Esophagus muscularis mucosa (tissue), 4 donors: Measurements from ENCODE around the gene PTPRT. TPM values are rescaled to one million over a fixed set of nuclear protein-coding genes. Genes with fewer than 3 reads are reported as not detected.

Source experiments
- DNase-seq: peaks from one replicate; pipeline ENCODE4 v3.0.0-alpha.2; 2017; ENCODE audit errors: extremely low spot score
- H3K27ac ChIP-seq, 4 donors: fragments of 200-600 bp; sonication (generic); replicated peaks in 1 of 4; 1 replicate in 3 of 4; 2 replicates in 1 of 4; pipeline ENCODE4 v1.5.1; 2016 to 2019; ENCODE audit warnings: mild to moderate bottlenecking in 1 of 4
- H3K27me3 ChIP-seq, 4 donors: fragments of 200-600 bp; sonication (generic); one replicate each; pipeline versions ENCODE4 v1.5.1 to v1.6.0; 2016 to 2019
- H3K36me3 ChIP-seq, 4 donors: fragments of 200-600 bp; sonication (generic); one replicate each; pipeline ENCODE4 v1.5.1; 2016 to 2019
- H3K4me1 ChIP-seq, 4 donors: fragments of 200-600 bp; sonication (generic); one replicate each; pipeline ENCODE4 v1.5.1; 2016 to 2019
- H3K4me3 ChIP-seq, 4 donors: fragments of 200-600 bp; sonication (generic); 1 replicate in 2 of 4; 2 replicates in 2 of 4; pipeline ENCODE4 v1.5.1; 2016 to 2019; ENCODE audit warnings: mild to moderate bottlenecking in 4 of 4, moderate library complexity in 1 of 4
- H3K9me3 ChIP-seq, 4 donors: fragments of 200-600 bp; sonication (generic); 1 replicate in 3 of 4; 2 replicates in 1 of 4; pipeline ENCODE4 v1.5.1; 2016 to 2019
- EP300 ChIP-seq: sonication (generic); formaldehyde crosslinking; IDR thresholded peaks from one replicate; pipeline ENCODE4 v1.6.1; 2017; ENCODE audit warnings: antibody characterized with exemption
- POLR2A ChIP-seq: fragments of 450-650 bp; IDR thresholded peaks from one replicate; pipeline ENCODE4 v1.6.1; 2017; ENCODE audit warnings: antibody characterized with exemption, moderate library complexity, mild to moderate bottlenecking, low read depth
- POLR2AphosphoS5 ChIP-seq, 2 donors: sonication (generic); formaldehyde crosslinking; IDR thresholded peaks; one replicate each; pipeline ENCODE4 v1.6.1; 2017; ENCODE audit warnings: antibody characterized with exemption in 2 of 2
- WGBS: methylation state at CpG from one replicate; pipeline ENCODE4 v1.1.5; 2018; 5-methylcytosine and 5-hydroxymethylcytosine counted together
- intact Hi-C: fragments of 100-400 bp; cut with DNase I; formaldehyde crosslinking; loops from one replicate; pipeline ENCODE4 v1.15.1; 2023
- total RNA-seq, 4 donors: library from RNA; depleted of rRNA; stranded (reverse); fragments of >200 nt; gene quantifications; one replicate each; pipeline versions ENCODE4 v1.1.0 to v1.2.1, GENCODE V29; 2016
- TF ChIP-seq, protein P1 (sequence below), 3 experiments: fragments of 200-600 bp in 2 of 3; fragments of 450-650 bp in 1 of 3; sonication (generic) in 2 of 3; IDR thresholded peaks; one replicate each; pipeline ENCODE4 v1.5.1; 2017 to 2019; ENCODE audit warnings: antibody characterized with exemption in 3 of 3, mild to moderate bottlenecking in 2 of 3, moderate library complexity in 1 of 3

Gene PTPRT
- total RNA-seq, 4 donors from 2014 or later: 0.06 to 0.39 TPM; not detected in 2

DNA sequence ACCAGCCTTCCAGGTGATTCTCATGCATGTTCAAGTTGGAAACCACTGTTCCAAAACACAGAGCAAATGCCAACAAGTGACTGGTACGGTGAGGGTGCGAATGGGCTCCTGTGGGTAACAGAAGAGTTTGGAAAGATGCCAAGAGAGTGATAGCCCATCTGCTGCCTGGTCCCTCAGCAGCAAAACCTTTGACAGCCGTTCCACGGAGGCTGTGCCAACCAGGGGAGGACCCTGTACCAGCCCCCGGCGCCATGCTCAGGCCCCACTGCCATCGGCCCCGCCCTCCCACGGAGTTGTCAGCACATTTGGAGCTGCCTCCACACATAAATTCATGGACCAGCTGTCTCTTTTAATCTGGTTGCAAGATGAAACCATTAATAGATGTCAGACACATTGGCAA lies 4.4 kb upstream of the PTPRT start:
- H3K9me3 ChIP-seq: no peaks in the 10 kb centered on the region

DNA sequence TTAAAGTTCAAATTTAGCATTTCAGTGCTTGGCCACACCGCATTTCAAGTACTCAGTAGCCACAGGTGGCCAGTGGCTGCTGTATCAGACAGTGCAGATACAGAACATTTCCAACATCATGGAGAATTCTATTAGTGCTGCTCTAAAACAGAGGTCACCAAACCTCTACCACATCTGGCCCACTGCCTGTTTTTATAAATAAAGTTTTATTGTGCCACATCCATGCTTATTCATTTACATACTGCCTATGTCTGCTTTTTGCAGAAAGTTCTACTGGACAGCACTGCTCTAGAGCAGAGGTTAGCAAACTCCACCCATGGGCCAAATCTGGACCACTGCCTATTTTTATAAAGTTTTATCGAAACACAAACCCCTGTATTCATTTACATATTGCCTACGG lies 3.7 kb upstream of the PTPRT start:
- Histone ChIP-seq H3K4me3 (no peak overlapping the region), H3K4me1 (peaks cover 7 to 17% (median 13%) of the 10 kb centered on the region in 4 donors), H3K36me3 (no peaks in the 10 kb centered on the region), H3K27ac (no peak overlapping the region), H3K9me3 (no peaks in the 10 kb centered on the region), H3K27me3 (peaks cover 0 to 51% (median 11%) of the 10 kb centered on the region in 4 donors)
- DNase-seq: no peak
- 76% methylated on average over 3 of the region's 3 CpGs for WGBS
- intact Hi-C loops: no loop called here
- TF ChIP-seq POLR2AphosphoS5 (IDR thresholded peaks at IDR 0.05): no peak
- TF ChIP-seq POLR2A: no peak
- TF ChIP-seq, protein P1, sequence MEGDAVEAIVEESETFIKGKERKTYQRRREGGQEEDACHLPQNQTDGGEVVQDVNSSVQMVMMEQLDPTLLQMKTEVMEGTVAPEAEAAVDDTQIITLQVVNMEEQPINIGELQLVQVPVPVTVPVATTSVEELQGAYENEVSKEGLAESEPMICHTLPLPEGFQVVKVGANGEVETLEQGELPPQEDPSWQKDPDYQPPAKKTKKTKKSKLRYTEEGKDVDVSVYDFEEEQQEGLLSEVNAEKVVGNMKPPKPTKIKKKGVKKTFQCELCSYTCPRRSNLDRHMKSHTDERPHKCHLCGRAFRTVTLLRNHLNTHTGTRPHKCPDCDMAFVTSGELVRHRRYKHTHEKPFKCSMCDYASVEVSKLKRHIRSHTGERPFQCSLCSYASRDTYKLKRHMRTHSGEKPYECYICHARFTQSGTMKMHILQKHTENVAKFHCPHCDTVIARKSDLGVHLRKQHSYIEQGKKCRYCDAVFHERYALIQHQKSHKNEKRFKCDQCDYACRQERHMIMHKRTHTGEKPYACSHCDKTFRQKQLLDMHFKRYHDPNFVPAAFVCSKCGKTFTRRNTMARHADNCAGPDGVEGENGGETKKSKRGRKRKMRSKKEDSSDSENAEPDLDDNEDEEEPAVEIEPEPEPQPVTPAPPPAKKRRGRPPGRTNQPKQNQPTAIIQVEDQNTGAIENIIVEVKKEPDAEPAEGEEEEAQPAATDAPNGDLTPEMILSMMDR (IDR thresholded peaks at IDR 0.05): no peak
- TF ChIP-seq EP300: no peak

More for the DNA sequence above, 4.4 kb upstream of the PTPRT start:
- TF ChIP-seq POLR2AphosphoS5 (IDR thresholded peaks at IDR 0.05) (no peak), EP300 (no peak), POLR2A (no peak)
- TF ChIP-seq, protein P1 (IDR thresholded peaks at IDR 0.05): no peak
- H3K36me3 ChIP-seq: no peaks in the 10 kb centered on the region
- 84% methylated on average over 8 of the region's 9 CpGs for WGBS
- DNase-seq: no peak
- peaks cover 0 to 49% (median 4%) of the 10 kb centered on the region in 4 donors for H3K27me3 ChIP-seq
- no peak overlapping the region for H3K27ac ChIP-seq
- no peak overlapping the region for H3K4me3 ChIP-seq
- H3K4me1 ChIP-seq: peaks cover 2 to 10% (median 8%) of the 10 kb centered on the region in 4 donors
- intact Hi-C loops: no loop called here

DNA sequence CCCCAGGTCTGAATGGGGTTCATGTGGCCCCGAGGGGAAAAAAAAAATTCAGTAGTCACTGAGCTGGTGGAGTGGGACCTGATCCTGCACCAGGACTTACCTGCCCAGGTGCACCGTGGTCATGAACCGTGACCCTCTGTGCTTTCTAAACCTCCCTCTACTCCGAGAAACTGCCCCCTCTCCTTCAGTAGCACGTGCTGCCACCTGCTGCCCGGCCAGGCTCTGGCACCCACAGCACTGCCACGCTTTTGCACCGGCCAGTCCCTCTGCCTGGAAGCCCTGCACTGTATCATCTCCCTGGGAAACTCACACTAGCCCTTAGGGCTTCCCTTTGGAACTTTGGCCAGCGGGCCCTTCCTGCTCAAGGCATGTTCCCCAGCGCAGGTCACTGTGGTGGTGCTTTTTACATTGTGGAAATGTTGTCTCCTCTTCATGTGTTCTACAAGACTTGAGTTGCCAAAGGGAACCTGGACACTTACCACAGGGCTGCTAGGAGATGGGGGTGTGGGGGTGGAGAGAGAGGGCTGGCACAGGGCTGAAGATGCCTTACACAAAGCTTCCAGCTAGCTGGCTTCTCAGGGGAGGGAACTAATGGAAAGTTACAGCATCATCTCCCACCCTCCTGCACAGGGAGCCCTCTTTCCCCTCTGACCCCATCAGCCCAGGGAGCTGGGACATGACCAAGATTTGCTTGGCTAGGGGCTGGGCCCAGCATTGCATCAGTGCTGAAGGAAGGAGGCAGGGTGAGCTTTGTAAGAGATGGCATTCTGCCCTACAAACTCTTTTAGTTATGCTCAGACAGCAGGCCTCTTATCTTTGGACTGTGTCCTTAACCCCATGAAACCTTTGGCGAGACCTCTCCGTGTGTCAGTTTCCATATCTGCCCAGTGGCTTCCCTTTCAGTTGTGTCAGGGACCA lies 2.5 kb upstream of the PTPRT start:
- intact Hi-C loops: no loop called here
- no peak for TF ChIP-seq EP300
- TF ChIP-seq, protein P1 (IDR thresholded peaks at IDR 0.05): peak in 1 of 3 experiments; percentile 20
- peaks cover 0 to 63% (median 17%) of the 10 kb centered on the region in 4 donors for H3K27me3 ChIP-seq
- H3K4me3 ChIP-seq: no peak overlapping the region
- WGBS: 45% methylated on average over 6 of the region's 12 CpGs
- no peak overlapping the region for H3K27ac ChIP-seq
- H3K4me1 ChIP-seq: peaks cover 13 to 27% (median 20%) of the 10 kb centered on the region in 4 donors
- no peaks in the 10 kb centered on the region for H3K9me3 ChIP-seq
- no peak for DNase-seq
- no peaks in the 10 kb centered on the region for H3K36me3 ChIP-seq

DNA sequence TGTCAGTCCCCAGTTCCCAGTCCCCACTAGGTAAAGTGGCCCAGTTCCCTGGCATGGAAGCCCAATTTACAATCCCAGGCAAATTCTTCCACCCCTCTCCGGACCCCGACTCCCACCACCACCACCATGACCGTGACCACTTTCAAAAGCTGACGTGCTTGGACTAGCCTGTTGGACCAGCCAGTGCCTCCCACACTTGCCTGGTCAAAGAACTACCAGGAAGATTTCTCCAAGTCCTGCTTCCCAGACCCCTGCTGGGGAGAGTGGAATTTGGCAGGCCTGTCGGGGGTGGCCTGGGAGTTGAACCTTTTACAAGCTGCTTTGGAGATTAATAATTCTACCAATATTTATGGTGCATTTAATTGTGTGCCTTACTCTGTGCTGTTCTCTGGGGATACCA lies 1.4 kb upstream of the PTPRT start:
- peaks cover 0 to 72% (median 17%) of the 10 kb centered on the region in 4 donors for H3K27me3 ChIP-seq
- TF ChIP-seq, protein P1 (IDR thresholded peaks at IDR 0.05): no peak
- TF ChIP-seq POLR2AphosphoS5 (IDR thresholded peaks at IDR 0.05) (no peak), POLR2A (no peak), EP300 (no peak)

More for the DNA sequence above, 1.4 kb upstream of the PTPRT start:
- no peaks in the 10 kb centered on the region for H3K36me3 ChIP-seq
- H3K4me1 ChIP-seq: peaks cover 13 to 27% (median 20%) of the 10 kb centered on the region in 4 donors
- no peaks in the 10 kb centered on the region for H3K9me3 ChIP-seq
- H3K27ac ChIP-seq: no peak overlapping the region
- 56% methylated on average over 4 of the region's 5 CpGs for WGBS
- H3K4me3 ChIP-seq: no peak overlapping the region
- intact Hi-C loops: no loop called here
- no peak for DNase-seq
